GM12878 (cell line): ENCODE measurements around the gene FRMD8.

ENCODE experiments used
- CBFB ChIP-seq: IDR thresholded peaks from 2 replicates; pipeline ENCODE4 v1.6.1; 2016; ENCODE audit warnings: antibody characterized with exemption, low read depth
- CBX5 ChIP-seq: sonication (generic); IDR thresholded peaks from 2 replicates; pipeline ENCODE4 v1.6.1; 2016; ENCODE audit warnings: low read depth, moderate library complexity, mild to moderate bottlenecking, inconsistent platforms
- CHD1 ChIP-seq: IDR thresholded peaks from 2 replicates; pipeline ENCODE4 v1.6.1; 2012; ENCODE audit warnings: low read depth, low read length, improper control_type of control experiment
- CHD2 ChIP-seq: IDR thresholded peaks from 2 replicates; pipeline ENCODE4 v1.6.1; 2011; ENCODE audit warnings: low read depth, low read length, improper control_type of control experiment, borderline replicate concordance
- CTCF ChIP-seq, 3 experiments: IDR thresholded peaks in 2 of 3; conservative IDR thresholded peaks in 1 of 3; 2 replicates each; pipeline ENCODE4 v1.5.1; 2011; ENCODE audit warnings: low read depth in 3 of 3, low read length in 3 of 3, mild to moderate bottlenecking in 3 of 3, control low read depth in 2 of 3, moderate library complexity in 2 of 3, inconsistent platforms in 1 of 3, mixed read lengths in 1 of 3; ENCODE audit not compliant: control insufficient read depth in 2 of 3, insufficient read depth in 1 of 3; ENCODE audit errors: extremely low read depth in 1 of 3
- EZH2 ChIP-seq: IDR thresholded peaks from 2 replicates; pipeline ENCODE4 v1.6.1; 2012; ENCODE audit warnings: low read depth, mild to moderate bottlenecking, control low read depth, inconsistent platforms, low read length, borderline replicate concordance; ENCODE audit not compliant: control insufficient read depth
- HDAC2 ChIP-seq: fragments of 200-600 bp; sonication (generic); IDR thresholded peaks from 2 replicates; pipeline ENCODE4 v1.6.1; 2017
- NFIC ChIP-seq: IDR thresholded peaks from 2 replicates; pipeline ENCODE4 v1.6.1; 2012; ENCODE audit warnings: low read depth, mild to moderate bottlenecking, inconsistent platforms, low read length, moderate library complexity
- NR2C1 ChIP-seq: fragments of 450-650 bp; IDR thresholded peaks from 2 replicates; pipeline ENCODE4 v1.6.1; 2017; ENCODE audit warnings: antibody characterized with exemption, mild to moderate bottlenecking, moderate library complexity
- NRF1 ChIP-seq: conservative IDR thresholded peaks from 2 replicates; pipeline ENCODE4 v1.6.1; 2011; ENCODE audit warnings: mild to moderate bottlenecking, low read depth, low read length, improper control_type of control experiment
- POLR2A ChIP-seq: IDR thresholded peaks from 2 replicates; pipeline ENCODE4 v1.6.1; 2011; ENCODE audit warnings: low read depth, mild to moderate bottlenecking, low read length
- RBBP5 ChIP-seq: fragments of 200-600 bp; sonication (generic); conservative IDR thresholded peaks from 2 replicates; pipeline ENCODE4 v1.6.1; 2016
- RELA ChIP-seq: fragments of 450-650 bp; IDR thresholded peaks from 2 replicates; pipeline ENCODE4 v1.8.0; 2014; ENCODE audit warnings: borderline replicate concordance; ENCODE audit not compliant: partially characterized antibody

- TF ChIP-seq POLR2A (peak; percentile 46), CHD2 (no peak), HDAC2 (no peak), CHD1 (no peak), CBX5 (no peak), NRF1 (no peak), NR2C1 (no peak), RELA (no peak), CTCF (IDR thresholded peaks at IDR 0.05 in 2 of 3, conservative IDR thresholded peaks at IDR 0.05 in 1 of 3; ENCODE audit: control insufficient read depth in 2 of 3, extremely low read depth in 1 of 3, insufficient read depth in 1 of 3, low read depth in 3 of 3, low read length in 3 of 3) (no peak), EZH2 (no peak), RBBP5 (no peak), CBFB (no peak), NFIC (no peak)
Measured at GRCh38 chr11:65429068-65429681, 42.7 kb downstream of the FRMD8 start.
